Measurements from ENCODE around the gene ST6GALNAC1. TPM values are rescaled to one million over a fixed set of nuclear protein-coding genes. Genes with fewer than 3 reads are reported as not detected.

ST6GALNAC1 gene
- total RNA-seq, 4 donors from 2014 or later = 121 to 281 (median 182) TPM

- no peak overlapping the region for H3K27ac ChIP-seq
- H3K4me1 ChIP-seq = peaks cover 0 to 16% (median 4%) of the 10 kb centered on the region in 4 donors
- no peaks in the 10 kb centered on the region for H3K9me3 ChIP-seq
- in situ Hi-C loops (cut with MboI; ENCODE audit: low pct_ligation_motif_present in 1 of 4, low pct_unique_long_range_greater_than_20kb in 1 of 4, low sequenced_read_pairs in 3 of 4) = no loop called here
- no peaks in the 10 kb centered on the region for H3K27me3 ChIP-seq
- WGBS, 2 donors (ENCODE audit: low coverage in 1 of 2) = 85% methylated on average over 7 to 8 of the region's 8 CpGs
- H3K36me3 ChIP-seq = no peaks in the 10 kb centered on the region
- H3K4me3 ChIP-seq = no peak overlapping the region
- intact Hi-C loops (cut with DNase I; ENCODE audit: low total_unique reads) = no loop called here
- no peak for DNase-seq
- TF ChIP-seq EP300 (IDR thresholded peaks at IDR 0.05; ENCODE audit: low read depth) (no peak), POLR2AphosphoS5 (IDR thresholded peaks at IDR 0.05) (no peak), POLR2A (IDR thresholded peaks at IDR 0.05) (no peak)
- TF ChIP-seq, protein P1, sequence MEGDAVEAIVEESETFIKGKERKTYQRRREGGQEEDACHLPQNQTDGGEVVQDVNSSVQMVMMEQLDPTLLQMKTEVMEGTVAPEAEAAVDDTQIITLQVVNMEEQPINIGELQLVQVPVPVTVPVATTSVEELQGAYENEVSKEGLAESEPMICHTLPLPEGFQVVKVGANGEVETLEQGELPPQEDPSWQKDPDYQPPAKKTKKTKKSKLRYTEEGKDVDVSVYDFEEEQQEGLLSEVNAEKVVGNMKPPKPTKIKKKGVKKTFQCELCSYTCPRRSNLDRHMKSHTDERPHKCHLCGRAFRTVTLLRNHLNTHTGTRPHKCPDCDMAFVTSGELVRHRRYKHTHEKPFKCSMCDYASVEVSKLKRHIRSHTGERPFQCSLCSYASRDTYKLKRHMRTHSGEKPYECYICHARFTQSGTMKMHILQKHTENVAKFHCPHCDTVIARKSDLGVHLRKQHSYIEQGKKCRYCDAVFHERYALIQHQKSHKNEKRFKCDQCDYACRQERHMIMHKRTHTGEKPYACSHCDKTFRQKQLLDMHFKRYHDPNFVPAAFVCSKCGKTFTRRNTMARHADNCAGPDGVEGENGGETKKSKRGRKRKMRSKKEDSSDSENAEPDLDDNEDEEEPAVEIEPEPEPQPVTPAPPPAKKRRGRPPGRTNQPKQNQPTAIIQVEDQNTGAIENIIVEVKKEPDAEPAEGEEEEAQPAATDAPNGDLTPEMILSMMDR (IDR thresholded peaks at IDR 0.05) = no peak
These were observed 42.5 kb downstream of the ST6GALNAC1 start for GRCh38 chr17:76601065-76601464.

DNA sequence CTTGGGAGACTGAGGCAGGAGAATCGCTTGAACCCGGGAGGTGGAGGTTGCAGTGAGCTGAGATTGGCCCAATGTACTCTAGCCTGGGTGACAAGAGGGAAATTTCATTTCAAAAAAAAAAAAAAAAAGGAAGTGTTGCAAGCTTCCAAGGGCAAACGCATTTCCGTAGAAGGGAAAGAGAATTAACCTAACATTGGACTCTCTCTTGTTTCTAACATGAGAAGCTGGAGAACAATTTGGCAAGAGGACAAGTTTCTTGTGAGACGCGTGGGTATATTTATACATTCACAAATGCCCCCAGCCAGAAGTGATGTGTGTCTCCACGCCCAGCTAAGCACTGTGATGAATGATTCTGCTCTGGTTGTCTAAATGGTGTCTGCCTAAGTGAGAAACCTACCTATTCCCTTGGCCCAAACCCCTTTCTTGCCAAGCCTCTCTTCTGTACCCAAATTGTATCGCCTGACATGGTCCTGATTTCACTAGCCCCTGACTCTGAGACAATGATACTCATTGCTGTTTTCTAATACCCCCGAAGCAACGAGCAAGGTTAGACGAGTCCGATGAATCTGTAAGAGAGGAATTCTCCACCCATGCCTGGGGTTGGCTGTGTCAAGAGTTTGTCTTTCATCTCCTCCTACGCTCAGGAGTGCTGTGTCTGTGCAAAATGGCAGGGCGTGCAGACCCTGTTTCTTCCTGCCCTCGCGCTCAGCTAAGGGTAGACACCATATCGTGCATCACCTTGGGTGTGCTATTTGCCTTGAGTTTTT lies 43.7 kb downstream of the ST6GALNAC1 start:
- TF ChIP-seq POLR2A (IDR thresholded peaks at IDR 0.05) = no peak
- TF ChIP-seq EP300 (IDR thresholded peaks at IDR 0.05; ENCODE audit: low read depth) = no peak
- TF ChIP-seq, protein P1 (IDR thresholded peaks at IDR 0.05) = no peak
- no peak for TF ChIP-seq POLR2AphosphoS5 (IDR thresholded peaks at IDR 0.05)
- Histone ChIP-seq H3K4me3 (no peak overlapping the region), H3K4me1 (peaks cover 0 to 16% (median 4%) of the 10 kb centered on the region in 4 donors), H3K9me3 (no peaks in the 10 kb centered on the region), H3K36me3 (no peaks in the 10 kb centered on the region), H3K27ac (no peak overlapping the region), H3K27me3 (no peaks in the 10 kb centered on the region)
- DNase-seq = no peak
- 73 to 81% methylated on average over 10 to 17 of the region's 17 CpGs for WGBS, 2 donors (ENCODE audit: low coverage in 1 of 2)
- intact Hi-C loops (cut with DNase I; ENCODE audit: low total_unique reads) (no loop called here), in situ Hi-C loops (cut with MboI; ENCODE audit: low pct_ligation_motif_present in 1 of 4, low pct_unique_long_range_greater_than_20kb in 1 of 4, low sequenced_read_pairs in 3 of 4) (no loop called here)

DNA sequence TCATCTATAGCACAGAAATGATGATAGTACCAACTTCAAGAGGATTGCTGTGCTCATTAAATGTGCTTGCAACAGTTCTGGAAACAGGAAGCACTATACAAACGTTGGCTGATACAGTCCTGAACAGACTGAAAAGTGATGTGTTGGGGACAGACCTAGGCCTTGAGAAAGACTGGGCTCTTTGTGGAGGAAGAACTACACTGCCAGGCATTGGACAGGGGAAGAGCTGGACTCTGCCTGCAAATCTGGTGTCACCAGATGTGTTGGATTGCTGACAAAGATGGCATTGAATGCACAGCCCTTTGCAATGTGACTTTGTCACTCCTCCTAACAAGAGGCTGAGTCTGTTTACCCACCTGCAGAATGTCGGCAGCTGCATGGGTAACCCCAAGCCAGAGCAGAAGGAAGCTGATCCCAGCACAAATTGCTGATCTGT lies 45.5 kb downstream of the ST6GALNAC1 start:
- intact Hi-C loops (cut with DNase I; ENCODE audit: low total_unique reads) (no loop called here), in situ Hi-C loops (cut with MboI; ENCODE audit: low pct_ligation_motif_present in 1 of 4, low pct_unique_long_range_greater_than_20kb in 1 of 4, low sequenced_read_pairs in 3 of 4) (no loop called here)
- TF ChIP-seq POLR2A (IDR thresholded peaks at IDR 0.05) (no peak), POLR2AphosphoS5 (IDR thresholded peaks at IDR 0.05) (no peak), EP300 (IDR thresholded peaks at IDR 0.05; ENCODE audit: low read depth) (no peak)
- TF ChIP-seq, protein P1 (IDR thresholded peaks at IDR 0.05) = no peak
- peaks cover 0 to 16% (median 4%) of the 10 kb centered on the region in 4 donors for H3K4me1 ChIP-seq
- H3K9me3 ChIP-seq = no peaks in the 10 kb centered on the region
- no peak overlapping the region for H3K4me3 ChIP-seq
- H3K27ac ChIP-seq = no peak overlapping the region
- no peaks in the 10 kb centered on the region for H3K36me3 ChIP-seq
- DNase-seq = no peak
- H3K27me3 ChIP-seq = peaks cover 3% of the 10 kb centered on the region
- WGBS, 2 donors (ENCODE audit: low coverage in 1 of 2) = 29% methylated on average over 2 of the region's 2 CpGs; no CpG with 5 or more reads in 1 of the 2 donors

- Histone ChIP-seq H3K4me1 (peaks cover 0 to 16% (median 4%) of the 10 kb centered on the region in 4 donors), H3K36me3 (no peaks in the 10 kb centered on the region), H3K27ac (no peak overlapping the region), H3K9me3 (no peaks in the 10 kb centered on the region), H3K4me3 (no peak overlapping the region), H3K27me3 (peaks cover 4% of the 10 kb centered on the region)
- WGBS, 2 donors (ENCODE audit: low coverage in 1 of 2) = 67 to 80% methylated on average over 1 to 12 of the region's 12 CpGs
- TF ChIP-seq POLR2AphosphoS5 (IDR thresholded peaks at IDR 0.05) = no peak
- no peak for TF ChIP-seq POLR2A (IDR thresholded peaks at IDR 0.05)
- no peak for TF ChIP-seq EP300 (IDR thresholded peaks at IDR 0.05; ENCODE audit: low read depth)
- TF ChIP-seq, protein P1 (IDR thresholded peaks at IDR 0.05) = no peak
- no peak for DNase-seq
- intact Hi-C loops (cut with DNase I; ENCODE audit: low total_unique reads) (no loop called here), in situ Hi-C loops (cut with MboI; ENCODE audit: low pct_ligation_motif_present in 1 of 4, low pct_unique_long_range_greater_than_20kb in 1 of 4, low sequenced_read_pairs in 3 of 4) (no loop called here)
These were observed 46.2 kb downstream of the ST6GALNAC1 start for GRCh38 chr17:76597156-76598003.

Measured in transverse colon (tissue), 4 donors.